Measurements from ENCODE around the gene SIRT7. TPM values are rescaled to one million over a fixed set of nuclear protein-coding genes. Genes with fewer than 3 reads are reported as not detected.
A peak's percentile ranks its signal among the peaks of the same experiment; 100 is the strongest.

The SIRT7 gene
- total and polyA plus RNA-seq, 2 donors from 2014 or later, result 17.4 to 25.2 TPM

- Histone ChIP-seq H3K9me3 (ENCODE audit: control insufficient read depth in 2 of 3, insufficient read depth in 1 of 3, low read length in 3 of 3) (no peaks in the 10 kb centered on the region), H3K9ac (ENCODE audit: low read length in 3 of 3) (no peak overlapping the region), H3K27ac (ENCODE audit: low read depth in 2 of 2, low read length in 2 of 2) (no peak overlapping the region), H3K4me3 (ENCODE audit: low read length in 3 of 3) (peak overlapping the region in 1 of 3 donors; percentile 48), H3K4me1 (ENCODE audit: control insufficient read depth in 2 of 3, insufficient read depth in 2 of 3, low read depth in 1 of 3, low read length in 3 of 3) (peaks cover 0 to 28% (median 22%) of the 10 kb centered on the region in 3 donors), H3K36me3 (ENCODE audit: control insufficient read depth in 2 of 3, insufficient read depth in 3 of 3, low read length in 3 of 3) (no peaks in the 10 kb centered on the region), H3K27me3 (ENCODE audit: control insufficient read depth, insufficient read depth, low read length) (no peaks in the 10 kb centered on the region)
- intact Hi-C loops (cut with DNase I), result no loop called here
- FAIRE-seq, result no peak
- DNase-seq, result peak in 2 of 5 donors; percentile 40 to 71
- no peak for TF ChIP-seq CTCF (IDR thresholded peaks at IDR 0.05; ENCODE audit: borderline replicate concordance, extremely low read depth, insufficient read depth)
Measured at GRCh38 chr17:81928544-81929252, 10.7 kb upstream of the SIRT7 start.

- H3K36me3 ChIP-seq (ENCODE audit: control insufficient read depth in 2 of 3, insufficient read depth in 3 of 3, low read length in 3 of 3), result no peaks in the 10 kb centered on the region
- TF ChIP-seq CTCF (IDR thresholded peaks at IDR 0.05; ENCODE audit: borderline replicate concordance, extremely low read depth, insufficient read depth), result no peak
- peak within 1 kb of the TSS; percentile 78 to 91 for H3K27ac ChIP-seq (ENCODE audit: low read depth in 2 of 2, low read length in 2 of 2)
- DNase-seq (peak; percentile 95 to 99 (median 97)), FAIRE-seq (no peak)
- H3K9me3 ChIP-seq (ENCODE audit: control insufficient read depth in 2 of 3, insufficient read depth in 1 of 3, low read length in 3 of 3), result no peaks in the 10 kb centered on the region
- intact Hi-C loops (cut with DNase I), result no loop called here
- peaks cover 0 to 33% (median 23%) of the 10 kb centered on the region in 3 donors for H3K4me1 ChIP-seq (ENCODE audit: control insufficient read depth in 2 of 3, insufficient read depth in 2 of 3, low read depth in 1 of 3, low read length in 3 of 3)
- peak within 1 kb of the TSS in 2 of 3 donors; percentile 25 to 80 for H3K9ac ChIP-seq (ENCODE audit: low read length in 3 of 3)
- H3K27me3 ChIP-seq (ENCODE audit: control insufficient read depth, insufficient read depth, low read length), result no peaks in the 10 kb centered on the region
- peak within 1 kb of the TSS in 2 of 3 donors; percentile 59 to 68 for H3K4me3 ChIP-seq (ENCODE audit: low read length in 3 of 3)
Measured at GRCh38 chr17:81927653-81928543, 9.9 kb upstream of the SIRT7 start, which contains the start of gene MAFG. Gene MAFG (minus strand): TSS chr17:81927735. CDS start chr17:81923185, 4,550 bp downstream.

- H3K27me3 ChIP-seq (ENCODE audit: control insufficient read depth, insufficient read depth, low read length), result no peaks in the 10 kb centered on the region
- H3K36me3 ChIP-seq (ENCODE audit: control insufficient read depth in 2 of 3, insufficient read depth in 3 of 3, low read length in 3 of 3), result peaks cover 0 to 2% (median 2%) of the 10 kb centered on the region in 3 donors
- intact Hi-C loops (cut with DNase I), result no loop called here
- DNase-seq, result no peak
- H3K9ac ChIP-seq (ENCODE audit: low read length in 3 of 3), result peak overlapping the region in 2 of 3 donors; percentile 25 to 80
- H3K9me3 ChIP-seq (ENCODE audit: control insufficient read depth in 2 of 3, insufficient read depth in 1 of 3, low read length in 3 of 3), result no peaks in the 10 kb centered on the region
- peak overlapping the region in 2 of 3 donors; percentile 59 to 68 for H3K4me3 ChIP-seq (ENCODE audit: low read length in 3 of 3)
- peaks cover 0 to 37% (median 23%) of the 10 kb centered on the region in 3 donors for H3K4me1 ChIP-seq (ENCODE audit: control insufficient read depth in 2 of 3, insufficient read depth in 2 of 3, low read depth in 1 of 3, low read length in 3 of 3)
- peak overlapping the region; percentile 78 to 91 for H3K27ac ChIP-seq (ENCODE audit: low read depth in 2 of 2, low read length in 2 of 2)
- FAIRE-seq, result no peak
- TF ChIP-seq CTCF (IDR thresholded peaks at IDR 0.05; ENCODE audit: borderline replicate concordance, extremely low read depth, insufficient read depth), result no peak
Measured at GRCh38 chr17:81927152-81927652, 9.2 kb upstream of the SIRT7 start.

Data from kidney (tissue), 14 donors.